Ovary (tissue), 9 donors: ENCODE results near the gene NMS. TPM values are rescaled to one million over a fixed set of nuclear protein-coding genes. Genes with fewer than 3 reads are reported as not detected.
A peak's percentile ranks its signal among the peaks of the same experiment; 100 is the strongest.

ENCODE experiments used
- DNase-seq, 5 donors: peaks; one replicate each; pipeline ENCODE4 v3.0.0-alpha.2; 2019 to 2020
- H3K27ac ChIP-seq, 2 donors: fragments of 200-600 bp; one replicate each; pipeline versions ENCODE4 v1.5.1 to v1.8.0; 2019 to 2022
- H3K27me3 ChIP-seq: fragments of 200-600 bp; one replicate; pipeline ENCODE4 v1.8.0; 2022
- H3K36me3 ChIP-seq: fragments of 200-600 bp; sonication (generic); one replicate; pipeline ENCODE4 v1.5.1; 2019
- H3K4me1 ChIP-seq: one replicate; pipeline ENCODE4 v1.8.1; 2013; ENCODE audit warnings: mild to moderate bottlenecking, moderate library complexity; ENCODE audit not compliant: insufficient read depth
- H3K4me3 ChIP-seq: fragments of 200-600 bp; sonication (generic); one replicate; pipeline ENCODE4 v1.5.1; 2017
- H3K9me3 ChIP-seq, 2 donors: fragments of 200-600 bp in 1 of 2; sonication (generic) in 1 of 2; one replicate each; pipeline versions ENCODE4 v1.5.1 to v1.8.1; 2013 to 2019; ENCODE audit warnings: mild to moderate bottlenecking in 1 of 2, moderate library complexity in 1 of 2
- EP300 ChIP-seq: sonication (generic); formaldehyde crosslinking; IDR thresholded peaks from one replicate; pipeline ENCODE4 v1.6.1; 2017; ENCODE audit warnings: antibody characterized with exemption
- POLR2A ChIP-seq: fragments of 450-650 bp; IDR thresholded peaks from one replicate; pipeline ENCODE4 v1.6.1; 2017; ENCODE audit warnings: antibody characterized with exemption, mild to moderate bottlenecking, moderate library complexity
- WGBS, 3 donors: extraction: QIAGEN DNeasy Blood & Tissue Kit in 1 of 3; methylation state at CpG; one replicate each; pipeline versions ENCODE4 v1.1.5 to v1.1.7; 2013 to 2017; 5-methylcytosine and 5-hydroxymethylcytosine counted together
- intact Hi-C, 4 donors: fragments of 100-400 bp; cut with DNase I; formaldehyde crosslinking; loops; one replicate each; pipeline versions ENCODE4 v1.11.0 to v1.15.1; 2022 to 2023
- polyA plus RNA-seq, 2 donors: library from polyadenylated mRNA; stranded (reverse); fragments of 200-250 nt in 1 of 2; fragments of 350-450 nt in 1 of 2; fragmentation: Illumina TruSeq in 1 of 2; extraction: RNeasy Lipid Tissue Mini Kit (QIAGEN cat#74804) in 1 of 2; gene quantifications; one replicate each; pipeline ENCODE4 v1.2.3, GENCODE V29; 2013 to 2014
- total RNA-seq, 7 donors: library from RNA; depleted of rRNA in 2 of 7; stranded (reverse); fragments of >200 nt in 2 of 7; fragmentation: NEBNext Ultra II Directional in 3 of 7; extraction: Animal tissue kit (Norgen Biotek cat#: 25700) in 3 of 7; gene quantifications; one replicate each; pipeline versions ENCODE4 v1.1.0 to v1.2.4, GENCODE V29; 2016 to 2023
- TF ChIP-seq, protein P1 (sequence below), 3 donors: fragments of 450-650 bp in 2 of 3; fragments of 200-600 bp in 1 of 3; IDR thresholded peaks; one replicate each; pipeline versions ENCODE4 v1.5.1 to v1.8.0; 2016 to 2022; ENCODE audit warnings: antibody characterized with exemption in 3 of 3, mild to moderate bottlenecking in 1 of 3
- donor health status: DM: no; HTN: no; CAD: no; lungs with moderate emphysema.
- donor health status: DM: no; HTN: no; CAD: no.
- donor health status: Bipolar disorder and iron deficiency.
- donor health status: DM: yes; HTN: yes; CAD: no.
- donor health status: DM: no; HTN: no; CAD: no.
- donor health status: DM: yes; HTN: yes; CAD: no.

NMS gene
- total and polyA plus RNA-seq, 9 donors: not detected

GRCh38 chr2:100427627-100428258, 42.5 kb upstream of the NMS start:
- peak; percentile 44 to 71 (median 56) for DNase-seq
- Histone ChIP-seq H3K9me3 (no peaks in the 10 kb centered on the region), H3K4me1 (no peaks in the 10 kb centered on the region), H3K27me3 (no peaks in the 10 kb centered on the region), H3K4me3 (no peak overlapping the region), H3K27ac (no peak overlapping the region), H3K36me3 (no peaks in the 10 kb centered on the region)
- TF ChIP-seq EP300: no peak
- no peak for TF ChIP-seq POLR2A
- TF ChIP-seq, protein P1, sequence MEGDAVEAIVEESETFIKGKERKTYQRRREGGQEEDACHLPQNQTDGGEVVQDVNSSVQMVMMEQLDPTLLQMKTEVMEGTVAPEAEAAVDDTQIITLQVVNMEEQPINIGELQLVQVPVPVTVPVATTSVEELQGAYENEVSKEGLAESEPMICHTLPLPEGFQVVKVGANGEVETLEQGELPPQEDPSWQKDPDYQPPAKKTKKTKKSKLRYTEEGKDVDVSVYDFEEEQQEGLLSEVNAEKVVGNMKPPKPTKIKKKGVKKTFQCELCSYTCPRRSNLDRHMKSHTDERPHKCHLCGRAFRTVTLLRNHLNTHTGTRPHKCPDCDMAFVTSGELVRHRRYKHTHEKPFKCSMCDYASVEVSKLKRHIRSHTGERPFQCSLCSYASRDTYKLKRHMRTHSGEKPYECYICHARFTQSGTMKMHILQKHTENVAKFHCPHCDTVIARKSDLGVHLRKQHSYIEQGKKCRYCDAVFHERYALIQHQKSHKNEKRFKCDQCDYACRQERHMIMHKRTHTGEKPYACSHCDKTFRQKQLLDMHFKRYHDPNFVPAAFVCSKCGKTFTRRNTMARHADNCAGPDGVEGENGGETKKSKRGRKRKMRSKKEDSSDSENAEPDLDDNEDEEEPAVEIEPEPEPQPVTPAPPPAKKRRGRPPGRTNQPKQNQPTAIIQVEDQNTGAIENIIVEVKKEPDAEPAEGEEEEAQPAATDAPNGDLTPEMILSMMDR (IDR thresholded peaks at IDR 0.05): no peak
- intact Hi-C loops: loop anchor here in 2 of 4 donors (10.0 kb wide), 1 partner anchor 557 kb away; no protein-coding TSS in a partner anchor
- WGBS, 3 donors: 41 to 51% (median 49%) methylated on average over 11 of the region's 11 CpGs

DNA sequence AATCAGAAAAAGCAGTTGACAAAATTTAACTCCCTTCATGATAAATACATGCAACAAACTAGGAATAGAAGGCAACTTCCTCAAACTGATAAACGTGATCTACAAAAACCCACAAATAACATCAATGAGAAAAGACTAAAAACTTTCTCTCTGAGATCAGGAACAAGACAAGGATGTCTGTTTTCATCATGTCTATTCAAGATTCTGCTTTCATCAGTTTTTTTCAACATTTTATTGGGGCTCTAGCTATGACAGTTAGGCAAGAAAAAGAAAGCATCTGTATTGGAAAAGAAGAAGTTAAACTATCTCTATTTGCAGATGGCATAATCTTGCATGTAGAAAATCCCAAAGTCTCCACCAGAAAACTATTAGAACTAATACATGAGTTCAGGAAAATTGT, 40.6 kb upstream of the NMS start:
- H3K36me3 ChIP-seq: no peaks in the 10 kb centered on the region
- no peak for DNase-seq
- no peaks in the 10 kb centered on the region for H3K4me1 ChIP-seq
- intact Hi-C loops: loop anchor here in 2 of 4 donors (10.0 kb wide), 1 partner anchor 555 kb away; no protein-coding TSS in a partner anchor
- no peak overlapping the region for H3K27ac ChIP-seq
- no peak overlapping the region for H3K4me3 ChIP-seq
- 64 to 67% (median 67%) methylated on average over 1 of the region's 1 CpG for WGBS, 3 donors
- H3K27me3 ChIP-seq: no peaks in the 10 kb centered on the region
- no peaks in the 10 kb centered on the region for H3K9me3 ChIP-seq
- TF ChIP-seq EP300: no peak

GRCh38 chr2:100437751-100438150, 32.5 kb upstream of the NMS start:
- Histone ChIP-seq H3K4me1 (no peaks in the 10 kb centered on the region), H3K27me3 (no peaks in the 10 kb centered on the region), H3K27ac (no peak overlapping the region), H3K36me3 (no peaks in the 10 kb centered on the region), H3K9me3 (no peaks in the 10 kb centered on the region), H3K4me3 (no peak overlapping the region)
- intact Hi-C loops: no loop called here
- no peak for DNase-seq
- WGBS, 3 donors: 71 to 77% (median 74%) methylated on average over 8 of the region's 8 CpGs
- TF ChIP-seq, protein P1 (IDR thresholded peaks at IDR 0.05): no peak
- TF ChIP-seq POLR2A: no peak
- no peak for TF ChIP-seq EP300

DNA sequence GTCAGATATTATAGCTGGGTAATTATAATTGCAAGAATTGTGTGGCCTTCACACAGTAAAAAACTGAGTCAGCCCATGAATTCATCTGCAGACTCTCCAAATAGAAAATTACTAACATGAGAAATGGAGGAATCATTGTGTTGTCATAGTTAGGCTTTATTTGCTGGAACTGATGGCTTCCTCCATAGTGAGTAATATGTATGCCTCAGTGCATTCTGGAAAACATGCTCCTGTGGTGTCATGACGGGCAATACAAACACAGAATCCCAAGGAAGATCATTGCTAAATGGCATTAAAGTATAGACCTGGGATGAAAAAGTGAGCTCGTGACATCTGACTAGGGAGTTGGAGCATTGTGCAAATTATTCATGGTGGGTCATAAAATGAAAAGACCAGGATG, 23.6 kb upstream of the NMS start:
- intact Hi-C loops: no loop called here
- DNase-seq: no peak
- Histone ChIP-seq H3K27me3 (no peaks in the 10 kb centered on the region), H3K36me3 (no peaks in the 10 kb centered on the region), H3K4me1 (no peaks in the 10 kb centered on the region), H3K4me3 (no peak overlapping the region), H3K9me3 (no peaks in the 10 kb centered on the region), H3K27ac (no peak overlapping the region)
- TF ChIP-seq POLR2A: no peak
- TF ChIP-seq, protein P1 (IDR thresholded peaks at IDR 0.05): no peak
- no peak for TF ChIP-seq EP300
- WGBS, 3 donors: 67 to 73% (median 72%) methylated on average over 2 of the region's 2 CpGs

DNA sequence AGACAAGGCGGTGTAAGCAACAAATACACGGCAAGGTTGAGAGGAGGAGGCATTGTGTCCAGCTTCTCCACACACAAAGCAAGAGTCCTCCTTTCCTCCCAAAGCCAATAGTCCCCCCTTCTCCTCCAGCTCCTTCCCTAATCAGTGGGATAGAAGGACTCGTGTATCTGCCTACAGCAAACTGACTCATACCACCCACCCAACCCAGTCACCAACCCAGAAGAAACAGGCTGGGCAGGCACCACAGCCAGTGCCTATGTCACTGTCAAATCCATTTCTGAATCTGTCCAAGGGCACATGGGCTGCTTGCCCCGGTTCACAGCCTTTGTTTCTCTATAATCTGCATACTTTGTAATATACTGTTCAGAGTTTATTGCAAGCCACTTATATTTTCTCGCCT, 19.2 kb upstream of the NMS start:
- DNase-seq: no peak
- H3K9me3 ChIP-seq: no peaks in the 10 kb centered on the region

More for the DNA sequence above, 19.2 kb upstream of the NMS start:
- WGBS, 3 donors: 74 to 82% (median 82%) methylated on average over 5 of the region's 5 CpGs
- Histone ChIP-seq H3K27ac (no peak overlapping the region), H3K27me3 (no peaks in the 10 kb centered on the region), H3K36me3 (no peaks in the 10 kb centered on the region), H3K4me1 (no peaks in the 10 kb centered on the region), H3K4me3 (no peak overlapping the region)
- intact Hi-C loops: loop anchor here in 1 of 4 donors (10.0 kb wide), 1 partner anchor 104 kb away; no protein-coding TSS in a partner anchor
- no peak for TF ChIP-seq POLR2A
- no peak for TF ChIP-seq EP300
- TF ChIP-seq, protein P1 (IDR thresholded peaks at IDR 0.05): no peak
